ENCODE results near the gene STEAP1.
"Not testable (repeated sequence)": the region's sequence is repeated elsewhere in the genome, so short reads cannot be mapped to it uniquely, and the experiment has no call there.

Gene STEAP1

DNA sequence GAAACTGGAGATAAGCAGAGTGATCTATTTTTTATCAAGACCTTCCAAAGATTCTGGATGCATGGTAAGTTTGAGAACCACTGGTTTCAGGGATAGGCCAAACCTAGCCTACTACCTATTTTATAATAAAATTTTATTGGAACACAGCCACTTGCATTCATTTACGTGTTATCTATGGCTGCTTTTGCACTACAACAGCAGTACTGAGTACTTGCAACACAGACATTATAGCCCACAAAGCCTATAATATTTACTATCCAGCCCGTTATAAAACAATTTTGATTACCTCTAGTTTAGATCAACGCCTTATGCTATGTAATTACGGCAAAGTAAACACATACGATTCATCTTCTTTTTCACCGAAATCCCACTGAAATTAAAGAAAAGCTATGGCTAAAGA is 18.4 kb downstream of the STEAP1 start:
- no peak for FAIRE-seq

DNA sequence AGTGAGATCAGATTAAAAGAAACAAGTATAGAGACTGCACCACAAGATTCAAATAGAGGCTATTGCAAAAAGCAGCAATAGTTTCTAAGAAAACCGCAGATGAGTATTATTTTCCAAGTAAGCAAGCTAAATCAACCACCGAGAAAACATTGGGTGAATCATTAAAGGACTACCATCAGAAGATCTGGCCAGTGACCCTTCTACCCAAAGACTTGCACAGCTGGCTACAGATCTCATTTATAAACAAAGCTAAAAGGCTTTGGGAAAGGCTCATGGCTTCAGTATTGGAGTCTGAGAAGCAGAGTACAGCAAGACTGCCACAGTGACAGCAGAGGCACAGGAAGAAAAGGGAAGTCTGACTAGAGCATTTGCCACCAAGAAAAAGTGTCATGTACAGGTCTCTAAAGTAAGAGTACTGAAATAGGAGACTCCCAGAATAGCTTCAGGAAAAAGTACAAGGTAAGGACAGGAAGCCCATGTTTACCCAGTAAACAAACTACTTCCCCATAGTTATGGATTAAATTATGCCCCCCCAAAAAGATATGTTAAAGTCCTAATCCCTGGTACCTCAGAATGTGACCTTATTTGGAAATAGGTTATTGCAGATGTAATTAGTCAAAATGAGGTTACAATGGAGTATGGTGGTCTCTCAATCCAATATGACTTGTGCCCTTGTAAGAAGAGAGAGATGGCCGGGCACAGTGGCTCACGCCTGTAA is 19.0 kb downstream of the STEAP1 start:
- DNase-seq (ENCODE audit: extremely low spot score, insufficient read length, low read depth) = no peak
- FAIRE-seq = peak; percentile 85

More for the DNA sequence above, 18.4 kb downstream of the STEAP1 start:
- DNase-seq (ENCODE audit: extremely low spot score, insufficient read length, low read depth) = no peak

DNA sequence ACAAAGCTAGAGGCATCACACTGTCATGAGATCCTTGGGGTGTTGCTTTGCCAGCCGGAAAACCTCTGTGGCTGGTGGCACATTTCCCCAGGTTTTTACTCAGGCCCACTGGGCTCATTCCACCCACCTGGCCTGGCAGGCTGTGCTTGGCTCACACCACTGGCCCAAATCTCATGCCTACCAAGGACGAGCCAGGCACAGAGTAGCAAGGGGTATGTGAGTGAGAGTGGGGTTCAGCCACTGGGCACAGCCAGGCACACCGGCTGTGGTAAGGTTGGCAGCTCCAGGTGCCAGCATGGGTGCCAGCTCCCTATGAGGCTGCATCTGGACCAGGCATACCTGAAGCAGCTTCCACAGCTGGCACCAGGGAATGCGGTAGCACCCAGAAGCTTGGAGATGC is 21.4 kb downstream of the STEAP1 start:
- DNase-seq (ENCODE audit: extremely low spot score, insufficient read length, low read depth) (no peak), FAIRE-seq (no peak)

DNA sequence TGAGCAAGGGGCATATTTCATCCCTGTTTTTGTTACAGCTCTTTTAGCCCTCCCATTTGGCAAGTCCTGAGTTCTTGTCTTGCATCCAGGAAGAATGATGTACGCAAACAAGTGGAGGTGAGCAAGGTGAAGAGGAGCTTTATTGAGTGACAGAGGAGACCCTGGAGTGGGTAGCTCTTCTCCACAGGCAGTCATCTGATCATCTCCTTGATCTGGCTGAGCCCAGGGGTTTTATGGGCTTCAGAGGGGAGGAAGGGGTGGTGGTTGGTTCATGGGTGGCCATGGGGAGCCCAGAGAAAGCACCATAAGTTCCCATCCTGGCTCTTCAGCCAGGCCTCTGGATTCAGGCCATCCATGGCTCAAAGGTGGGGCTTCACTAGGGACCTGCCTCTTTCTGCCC is 21.9 kb downstream of the STEAP1 start:
- DNase-seq (ENCODE audit: extremely low spot score, insufficient read length, low read depth) (no peak), FAIRE-seq (no peak)

DNA sequence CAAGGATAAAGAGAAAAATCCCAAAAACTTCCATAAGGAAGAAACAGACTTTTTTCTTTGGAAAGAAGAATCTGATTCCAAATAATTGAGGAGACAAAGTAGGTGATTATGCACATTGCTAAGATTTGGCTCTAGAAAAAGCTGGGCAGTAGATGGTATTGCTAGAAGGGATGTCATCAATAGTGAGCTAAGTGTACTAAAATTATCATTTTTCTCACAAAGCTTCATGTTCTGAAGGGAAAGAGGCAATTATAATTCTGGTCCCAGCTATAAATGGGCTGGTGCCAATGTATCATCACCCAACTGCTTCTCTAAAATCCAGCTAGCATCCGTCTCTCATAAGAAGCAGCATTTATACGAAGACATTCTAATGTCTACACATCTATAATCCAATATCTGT is 23.9 kb downstream of the STEAP1 start:
- FAIRE-seq = no peak
- no peak for DNase-seq (ENCODE audit: extremely low spot score, insufficient read length, low read depth)

DNA sequence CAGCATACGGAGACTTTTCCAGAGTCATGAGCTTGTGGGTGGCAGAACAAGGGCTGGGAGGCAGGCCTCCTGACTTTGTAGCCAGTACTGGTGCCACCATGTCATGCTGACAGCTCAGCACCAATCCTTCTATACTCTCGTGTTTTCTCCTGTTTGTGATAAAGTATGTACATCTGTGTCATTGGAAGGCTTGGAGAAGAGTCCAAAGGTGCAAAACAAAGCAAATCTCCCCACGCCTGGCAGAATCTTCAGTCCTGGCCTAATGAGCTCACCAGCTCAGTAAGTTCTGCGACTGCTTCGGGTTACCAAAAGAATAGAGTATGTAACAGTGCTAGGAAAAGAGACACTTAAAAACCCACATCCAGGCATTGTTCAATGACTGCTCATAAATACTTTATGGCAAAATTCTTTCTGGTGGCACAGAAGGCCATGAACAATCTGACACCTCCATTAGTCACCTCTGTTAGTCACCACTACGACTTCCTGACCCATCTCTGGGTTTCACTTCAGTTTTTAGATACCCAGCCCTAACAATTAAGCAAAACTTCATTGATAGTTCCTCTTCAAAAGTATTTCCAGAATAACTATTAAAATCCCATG is 24.5 kb downstream of the STEAP1 start:
- FAIRE-seq = peak; percentile 79
- no peak for DNase-seq (ENCODE audit: extremely low spot score, insufficient read length, low read depth)

DNA sequence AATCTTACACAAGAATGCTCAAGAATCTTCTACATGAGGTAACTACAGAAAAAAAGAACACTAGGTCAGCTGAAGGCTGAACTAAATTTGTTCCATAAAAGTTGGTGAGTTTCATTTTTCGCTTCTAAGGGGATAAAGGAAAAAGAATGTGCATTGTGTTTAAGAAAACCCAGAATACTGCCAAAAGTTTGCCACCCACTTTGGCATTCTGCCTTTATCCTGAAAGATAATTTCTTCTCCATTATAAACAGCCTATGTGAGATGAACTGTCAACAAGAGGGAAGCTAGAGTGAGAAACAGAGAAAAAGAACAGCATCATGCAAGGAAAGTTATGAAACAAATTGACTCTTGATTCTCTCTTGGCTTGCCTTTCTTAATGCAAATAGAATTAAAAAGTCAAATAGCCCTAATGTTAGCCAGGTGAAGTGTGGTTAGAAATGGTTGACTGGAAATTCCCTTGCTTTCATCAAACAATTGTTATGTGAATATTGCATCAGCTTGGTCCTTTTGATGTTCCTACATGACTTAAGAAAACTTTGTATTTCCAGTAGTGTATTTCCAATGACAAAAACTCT is 25.8 kb downstream of the STEAP1 start:
- DNase-seq (ENCODE audit: extremely low spot score, insufficient read length, low read depth) = no peak
- peak; percentile 56 for FAIRE-seq

DNA sequence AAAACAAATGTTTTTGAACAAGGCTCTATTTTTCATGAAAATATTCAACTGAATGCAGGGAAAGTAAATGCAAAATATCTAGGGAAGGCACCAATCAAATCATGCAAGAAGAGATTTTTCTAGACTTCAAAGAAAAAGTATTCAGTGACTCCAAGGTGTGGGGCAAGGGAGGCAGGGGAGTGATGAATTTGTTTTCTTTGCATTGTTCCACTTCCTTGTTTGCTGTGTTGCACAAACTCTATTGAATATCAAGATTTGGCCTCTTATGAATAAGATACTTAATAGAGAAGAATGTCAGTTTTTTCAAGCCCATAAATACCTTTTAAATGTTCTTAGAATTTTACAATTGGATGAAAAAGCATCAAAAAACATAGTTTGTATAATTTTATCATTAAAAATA is 26.4 kb downstream of the STEAP1 start:
- no peak for DNase-seq (ENCODE audit: extremely low spot score, insufficient read length, low read depth)
- FAIRE-seq = peak; percentile 66

DNA sequence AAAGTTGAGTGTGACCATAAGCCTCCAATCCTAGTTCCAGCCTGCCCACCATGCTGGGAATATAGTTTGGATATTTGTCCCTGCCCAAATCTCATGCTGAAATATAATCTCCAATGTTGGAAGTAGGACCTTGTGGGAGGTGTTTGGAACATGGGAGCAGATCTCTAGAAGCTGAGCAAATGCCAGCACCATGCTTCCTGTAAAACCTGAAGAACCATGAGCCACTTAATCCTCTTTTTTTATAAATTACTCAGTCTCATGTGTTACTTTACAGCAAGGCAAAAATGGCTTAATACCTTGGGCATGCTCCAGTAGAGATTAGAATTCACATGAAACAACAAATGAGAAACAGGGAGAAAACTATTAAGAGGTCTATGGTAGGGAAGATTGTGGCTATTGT is 27.2 kb downstream of the STEAP1 start:
- FAIRE-seq = peak; percentile 66
- DNase-seq (ENCODE audit: extremely low spot score, insufficient read length, low read depth) = no peak

DNA sequence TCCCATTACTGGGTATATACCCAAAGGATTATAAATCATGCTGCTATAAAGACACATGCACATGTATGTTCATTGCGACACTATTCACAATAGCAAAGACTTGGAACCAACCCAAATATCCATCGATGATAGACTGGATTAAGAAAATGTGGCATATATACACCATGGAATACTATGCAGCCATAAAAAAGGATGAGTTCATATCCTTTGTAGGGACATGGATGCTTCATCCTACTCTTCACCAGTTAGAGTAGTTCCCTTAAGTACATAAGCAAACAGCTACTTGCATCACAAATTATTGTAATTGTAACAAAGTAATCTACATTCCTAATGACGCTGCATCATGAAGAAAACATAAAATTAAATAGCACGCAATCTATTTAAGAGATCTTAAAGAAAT is 32.0 kb downstream of the STEAP1 start:
- not testable (repeated sequence) for FAIRE-seq; DNase-seq (ENCODE audit: extremely low spot score, insufficient read length, low read depth)

DNA sequence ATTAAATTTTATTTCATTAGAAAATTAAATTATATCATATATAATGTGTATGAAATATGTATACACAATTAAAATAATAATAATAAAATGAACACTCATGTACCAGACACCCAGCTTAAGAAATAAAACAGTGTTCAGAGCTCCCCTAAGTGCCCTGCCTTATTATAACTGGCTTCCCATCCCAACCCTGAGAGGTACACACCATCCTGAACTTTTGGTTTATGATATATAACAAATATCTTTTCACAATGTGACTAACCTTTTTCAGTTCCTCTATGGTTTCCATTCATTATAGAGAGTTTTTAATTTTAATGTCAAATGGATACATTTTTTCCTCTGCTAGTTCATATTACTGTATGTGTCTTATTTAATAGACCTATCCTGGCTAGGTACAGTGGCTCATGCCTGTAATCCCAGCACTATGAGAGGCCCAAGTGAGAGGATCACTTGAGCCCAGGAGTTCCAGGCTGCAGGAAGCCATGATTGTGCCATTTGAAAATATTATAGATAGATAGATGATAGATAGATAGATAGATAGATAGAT is 33.3 kb downstream of the STEAP1 start:
- DNase-seq (ENCODE audit: extremely low spot score, insufficient read length, low read depth) (no peak), FAIRE-seq (no peak)

DNA sequence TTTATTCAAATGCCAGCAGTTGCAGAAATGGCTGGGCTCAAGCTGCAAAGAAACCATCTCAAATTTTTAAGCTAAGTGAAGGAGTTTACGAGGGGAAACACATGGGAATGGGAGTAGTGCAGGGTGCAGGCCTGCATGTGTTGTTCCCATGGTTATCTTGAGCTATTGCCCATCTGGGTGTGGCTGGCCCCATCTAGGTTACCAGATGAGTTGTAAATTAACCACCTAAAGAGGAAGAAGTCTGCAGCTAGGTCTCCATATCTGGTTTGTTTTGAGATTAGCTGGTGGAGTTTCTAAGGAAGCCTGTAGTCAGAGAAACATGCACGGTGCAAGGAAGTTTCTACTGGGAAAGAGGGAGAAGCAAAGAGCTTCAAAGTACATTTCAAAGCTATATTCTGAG is 34.0 kb downstream of the STEAP1 start:
- peak; percentile 83 for FAIRE-seq
- DNase-seq (ENCODE audit: extremely low spot score, insufficient read length, low read depth) = no peak

DNA sequence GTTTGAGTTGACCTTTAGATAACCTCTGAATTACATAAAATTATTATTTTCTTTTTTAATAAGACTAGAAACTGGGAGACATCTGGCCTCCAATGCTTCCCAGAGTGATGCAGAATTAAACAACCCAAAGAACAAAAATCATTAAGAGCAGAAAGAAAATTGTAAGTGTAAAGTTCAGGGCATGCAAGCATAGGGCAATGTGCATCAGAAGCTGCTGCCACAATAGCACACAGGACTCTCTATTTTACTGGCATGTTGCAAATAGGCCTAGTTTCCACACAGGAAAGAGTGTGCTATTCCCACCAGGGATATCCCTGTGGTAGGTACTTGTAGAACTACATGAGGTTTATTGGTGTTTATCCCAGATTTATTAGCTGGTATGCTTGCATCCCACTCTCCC is 36.7 kb downstream of the STEAP1 start:
- DNase-seq (ENCODE audit: extremely low spot score, insufficient read length, low read depth) (no peak), FAIRE-seq (no peak)

DNA sequence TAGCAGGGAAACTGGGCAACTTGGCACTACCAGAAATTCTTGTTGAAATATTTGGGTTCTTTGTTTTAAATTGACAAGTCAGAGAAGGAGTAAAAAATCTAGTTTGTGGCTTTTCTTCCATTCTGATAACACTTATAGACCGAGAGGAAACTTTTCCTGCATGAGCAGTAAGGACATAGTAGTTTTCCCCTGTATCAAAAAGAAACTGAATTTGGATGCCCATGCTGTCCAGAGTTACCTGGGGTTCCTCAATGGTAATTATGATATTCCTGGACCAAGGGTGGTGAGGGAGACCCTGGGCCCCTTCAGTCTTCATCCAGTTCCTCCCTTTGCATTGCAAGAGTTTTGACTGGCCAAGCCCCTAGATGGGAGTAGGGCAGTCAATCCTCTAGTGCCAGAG is 37.4 kb downstream of the STEAP1 start:
- FAIRE-seq (no peak), DNase-seq (ENCODE audit: extremely low spot score, insufficient read length, low read depth) (no peak)

DNA sequence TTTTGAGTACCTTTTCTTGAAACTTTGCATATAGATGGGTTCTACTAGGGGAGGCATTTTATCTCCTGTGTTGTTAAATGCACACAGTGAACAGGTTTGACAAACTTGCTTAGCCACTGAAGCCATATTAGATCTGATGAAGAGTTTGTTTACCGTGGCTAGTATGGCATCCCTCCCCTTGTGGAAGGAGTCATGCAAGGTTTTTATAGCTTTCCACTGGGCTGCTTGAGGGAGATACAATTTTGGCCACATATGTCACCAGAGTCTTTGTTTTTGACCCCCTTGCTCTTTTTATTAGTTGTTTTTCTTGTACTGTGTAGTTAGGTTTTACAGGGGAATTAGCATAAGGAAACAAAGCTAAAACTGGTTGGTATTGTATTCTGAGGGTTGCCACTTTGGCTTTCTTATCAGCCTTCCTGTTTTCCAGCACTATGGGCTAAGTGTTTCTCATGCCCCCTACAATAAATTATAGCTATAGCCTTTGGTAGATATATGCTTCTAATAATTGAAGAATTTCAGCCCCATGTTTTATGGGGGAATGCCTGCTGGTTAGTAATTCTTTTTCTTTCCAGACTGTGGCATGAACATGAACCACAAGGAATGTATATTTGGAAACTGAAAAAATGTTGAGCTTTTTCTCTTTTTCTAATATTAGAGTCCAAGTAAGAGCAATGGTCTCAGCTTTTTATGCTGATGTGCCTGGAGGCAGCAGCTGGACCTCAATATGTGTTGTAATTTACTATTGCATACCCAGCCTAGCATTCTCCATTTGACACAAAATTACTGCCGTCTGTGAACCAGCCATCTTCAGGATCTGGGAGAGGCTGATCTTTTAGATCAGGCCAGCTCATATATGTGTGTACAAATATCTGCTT is 38.8 kb downstream of the STEAP1 start:
- no peak for FAIRE-seq

DNA sequence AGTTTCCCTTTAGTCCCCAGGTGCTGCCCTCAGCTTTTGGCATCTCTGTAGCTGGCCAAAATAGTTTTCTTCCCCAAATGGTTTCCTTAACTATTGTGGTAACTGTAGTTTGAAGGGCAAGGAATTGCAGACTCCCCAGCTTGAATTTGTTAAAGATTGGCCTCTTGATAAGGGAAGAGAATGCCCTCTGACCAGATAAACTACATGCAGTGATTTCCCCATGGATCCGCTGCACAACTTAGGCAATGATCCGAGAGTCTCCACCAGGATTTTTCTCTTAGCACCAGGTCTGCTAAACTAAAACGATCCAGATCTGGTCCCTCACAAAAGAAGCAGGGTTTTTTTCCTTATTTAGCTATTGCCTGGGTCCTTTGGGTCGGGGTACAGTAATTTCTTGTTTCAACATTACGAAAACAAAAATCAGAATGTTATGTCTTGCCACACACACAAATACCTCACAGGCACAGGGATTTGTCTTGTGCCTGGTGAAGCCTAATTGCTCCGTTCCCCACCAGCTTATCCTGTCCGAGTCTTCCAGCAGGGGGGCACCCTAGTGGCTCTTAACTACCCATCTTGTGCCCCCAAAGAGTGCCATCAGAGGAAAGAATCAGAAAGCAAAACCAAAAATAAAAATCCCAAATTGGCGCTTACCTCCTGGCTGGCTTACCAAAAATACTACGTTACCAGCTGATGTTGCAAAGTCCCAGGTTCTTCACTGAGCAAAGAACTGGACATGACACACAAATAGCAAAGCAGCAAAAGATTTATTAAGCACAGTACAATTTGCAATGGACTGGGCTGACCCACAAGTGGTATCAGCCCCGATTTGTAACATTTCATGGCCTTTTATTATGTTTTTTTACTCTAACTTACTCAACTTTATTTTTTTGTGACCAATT is 40.9 kb downstream of the STEAP1 start:
- DNase-seq (ENCODE audit: extremely low spot score, insufficient read length, low read depth) = no peak
- FAIRE-seq = no peak

More for the DNA sequence above, 38.8 kb downstream of the STEAP1 start:
- no peak for DNase-seq (ENCODE audit: extremely low spot score, insufficient read length, low read depth)

DNA sequence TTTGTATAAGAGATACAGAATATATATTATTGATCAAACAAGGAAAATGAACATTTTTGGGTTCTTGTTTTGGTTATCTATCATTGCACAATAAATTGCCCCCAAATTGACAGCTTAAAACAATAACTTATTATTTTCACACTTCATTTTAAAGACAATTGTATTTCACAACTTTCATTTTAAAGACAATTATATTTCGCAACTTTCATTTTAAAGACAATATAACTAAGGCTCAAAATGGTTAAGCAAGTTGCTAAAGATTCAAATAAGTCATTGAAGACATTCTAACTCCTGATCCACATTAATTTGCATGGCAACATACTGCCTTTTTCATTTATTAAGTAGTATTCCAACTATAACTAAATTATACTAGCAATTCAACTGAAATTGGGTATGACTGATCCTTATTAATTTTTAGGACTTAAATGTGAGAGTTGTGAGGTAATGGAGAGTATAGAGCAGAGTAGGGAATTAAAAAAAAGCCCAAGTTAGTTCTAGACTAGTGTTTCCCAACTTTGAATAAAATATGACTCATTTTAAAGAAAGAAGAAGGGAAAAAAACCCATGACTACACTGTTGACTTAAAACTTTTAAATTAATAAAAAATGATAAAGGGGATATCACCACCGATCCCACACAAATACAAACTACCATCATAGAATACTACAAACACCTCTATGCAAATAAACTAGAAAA is 47.4 kb downstream of the STEAP1 start:
- FAIRE-seq (no peak), DNase-seq (ENCODE audit: extremely low spot score, insufficient read length, low read depth) (no peak)

DNA sequence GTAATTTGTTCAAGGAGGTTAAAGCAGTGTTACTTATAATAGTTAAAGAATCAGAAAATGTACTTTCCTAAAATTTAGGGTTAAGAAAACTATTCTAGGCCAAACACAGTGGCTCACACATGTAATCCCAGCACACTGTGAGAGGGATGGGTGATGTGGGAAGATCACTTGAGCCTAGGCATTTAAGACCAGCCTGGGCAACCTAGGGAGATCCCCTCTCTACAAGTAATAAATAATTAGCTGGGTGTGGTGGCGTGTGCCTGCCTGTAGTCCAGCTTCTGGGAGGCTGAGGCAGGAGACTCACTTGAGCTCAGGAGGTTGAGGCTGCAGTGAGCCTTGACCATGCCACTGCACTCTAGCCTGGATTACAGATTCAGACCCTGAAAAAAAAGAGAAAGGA is 53.7 kb downstream of the STEAP1 start:
- DNase-seq (ENCODE audit: extremely low spot score, insufficient read length, low read depth) = no peak
- FAIRE-seq = no peak

DNA sequence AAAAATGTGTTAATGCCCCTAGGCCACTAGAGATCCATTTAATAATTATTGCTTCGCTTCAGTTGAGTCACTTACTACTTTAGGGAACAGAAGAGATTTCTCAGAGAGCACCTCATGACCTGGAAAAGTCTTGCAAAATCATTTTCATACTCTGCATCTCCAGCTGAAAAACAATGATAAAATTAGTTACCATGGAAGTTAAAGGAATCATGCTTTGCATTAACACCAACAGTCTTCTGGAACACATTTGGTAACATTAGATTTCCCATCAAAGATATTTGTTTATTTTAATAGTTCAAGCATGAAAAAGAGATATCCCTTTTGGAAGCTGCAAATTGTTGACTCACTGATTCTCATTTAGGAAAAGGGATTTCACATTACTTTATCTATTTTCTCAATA is 55.5 kb downstream of the STEAP1 start:
- FAIRE-seq = no peak
- no peak for DNase-seq (ENCODE audit: extremely low spot score, insufficient read length, low read depth)

Measured in GM18507 (cell line).